ENCODE data around the gene TAP1.

The TAP1 gene

GRCh38 chr6:32799168-32799567 is 54.3 kb downstream of the TAP1 start:
- no peak for DNase-seq

GRCh38 chr6:32796848-32797776 is 56.4 kb downstream of the TAP1 start:
- DNase-seq, result peak; percentile 49 to 65

Data from NCI-H446 (cell line).